HG02763 (cell line): ENCODE data around the gene KCNK7.

ENCODE experiments used
- ATAC-seq: cut with Tn5 transposase; IDR thresholded peaks from one replicate; pipeline ENCODE4 v1.9.1; 2021; ENCODE audit warnings: mild to moderate bottlenecking, moderate library complexity; ENCODE audit not compliant: unreplicated experiment

Gene KCNK7

GRCh38 chr11:65629579-65629978 is 34.0 kb upstream of the KCNK7 start:
- no peak for ATAC-seq

GRCh38 chr11:65627202-65627601 is 31.6 kb upstream of the KCNK7 start:
- ATAC-seq = no peak

- ATAC-seq = no peak
These were observed 30.2 kb upstream of the KCNK7 start for GRCh38 chr11:65625628-65626342.

GRCh38 chr11:65624931-65625627 is 29.5 kb upstream of the KCNK7 start:
- ATAC-seq = no peak

DNA sequence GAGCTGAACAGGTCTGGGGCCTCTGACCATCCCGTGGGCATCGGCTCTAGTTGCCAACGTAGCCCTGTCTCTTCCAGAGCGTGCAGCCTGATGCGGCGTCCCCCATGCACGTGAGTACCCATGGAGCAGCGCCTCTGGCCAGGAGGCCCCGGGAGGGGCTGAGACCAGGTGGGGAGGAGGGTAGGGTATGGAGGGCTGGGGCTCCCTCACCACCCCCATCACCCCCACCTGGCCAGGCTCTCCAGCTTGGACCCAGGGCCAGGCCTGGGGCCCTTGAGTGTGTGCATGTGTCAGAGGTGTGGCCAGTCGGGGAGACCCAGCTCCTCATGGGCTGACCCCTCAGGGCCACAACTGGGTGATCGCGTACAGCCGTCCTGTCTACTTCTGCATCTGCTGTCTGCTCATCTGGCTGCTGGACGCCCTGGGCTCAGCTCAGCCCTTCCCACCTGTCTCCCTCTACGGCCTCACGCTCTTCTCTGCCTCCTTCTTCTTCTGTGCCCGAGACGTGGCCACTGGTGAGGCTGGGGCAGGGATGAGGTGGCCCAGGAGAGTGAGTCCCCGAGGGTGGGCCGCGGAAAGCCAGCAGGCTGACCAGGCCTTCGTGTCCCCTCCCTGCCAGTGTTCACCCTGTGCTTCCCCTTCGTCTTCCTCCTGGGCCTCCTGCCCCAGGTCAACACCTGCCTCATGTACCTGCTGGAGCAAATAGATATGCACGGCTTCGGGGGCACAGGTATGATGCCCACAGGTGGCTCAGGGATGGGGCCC is 28.4 kb upstream of the KCNK7 start:
- ATAC-seq = no peak

GRCh38 chr11:65623177-65623576 is 27.6 kb upstream of the KCNK7 start:
- ATAC-seq = no peak

- no peak for ATAC-seq
These were observed 26.4 kb upstream of the KCNK7 start for GRCh38 chr11:65622011-65622410.

DNA sequence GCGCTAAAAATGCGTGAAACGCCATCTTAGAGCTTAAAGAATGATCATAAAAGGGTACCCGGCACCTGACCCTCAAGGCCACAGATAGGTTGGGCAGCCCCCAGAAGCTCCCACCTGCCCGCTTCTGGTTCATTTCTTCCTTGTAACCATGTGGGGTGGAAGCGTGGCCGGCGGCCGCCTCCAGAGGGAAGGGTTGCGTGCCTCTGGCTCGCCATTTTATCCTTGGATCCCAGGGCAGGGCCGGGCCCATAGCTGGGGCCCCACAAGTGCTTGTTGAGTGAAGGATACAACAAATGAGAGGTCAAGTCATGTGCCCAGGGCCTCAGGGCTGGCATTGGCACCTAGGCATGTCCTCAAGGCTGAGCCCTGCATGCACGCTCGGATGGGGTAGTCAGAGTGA is 25.9 kb upstream of the KCNK7 start:
- no peak for ATAC-seq

DNA sequence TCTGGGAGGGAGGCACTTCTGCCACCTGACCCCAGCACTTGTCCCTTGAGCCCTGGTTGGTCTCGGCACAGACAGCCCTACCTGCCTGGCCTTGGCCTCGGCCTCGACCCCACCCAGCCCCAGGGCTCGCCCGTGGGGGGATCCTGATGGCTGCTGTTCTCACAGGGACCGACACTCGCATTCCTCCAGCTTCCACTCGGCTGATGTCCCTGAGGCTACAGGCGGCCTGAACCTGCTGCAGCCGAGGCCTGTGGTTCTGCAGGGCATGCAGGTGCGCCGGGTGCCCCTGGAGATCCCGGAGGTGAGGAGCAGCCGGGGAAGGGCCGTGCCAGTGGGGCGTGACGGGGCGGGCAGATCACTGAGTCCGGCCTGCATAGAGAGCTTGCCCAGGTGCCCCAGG is 25.1 kb upstream of the KCNK7 start:
- no peak for ATAC-seq

DNA sequence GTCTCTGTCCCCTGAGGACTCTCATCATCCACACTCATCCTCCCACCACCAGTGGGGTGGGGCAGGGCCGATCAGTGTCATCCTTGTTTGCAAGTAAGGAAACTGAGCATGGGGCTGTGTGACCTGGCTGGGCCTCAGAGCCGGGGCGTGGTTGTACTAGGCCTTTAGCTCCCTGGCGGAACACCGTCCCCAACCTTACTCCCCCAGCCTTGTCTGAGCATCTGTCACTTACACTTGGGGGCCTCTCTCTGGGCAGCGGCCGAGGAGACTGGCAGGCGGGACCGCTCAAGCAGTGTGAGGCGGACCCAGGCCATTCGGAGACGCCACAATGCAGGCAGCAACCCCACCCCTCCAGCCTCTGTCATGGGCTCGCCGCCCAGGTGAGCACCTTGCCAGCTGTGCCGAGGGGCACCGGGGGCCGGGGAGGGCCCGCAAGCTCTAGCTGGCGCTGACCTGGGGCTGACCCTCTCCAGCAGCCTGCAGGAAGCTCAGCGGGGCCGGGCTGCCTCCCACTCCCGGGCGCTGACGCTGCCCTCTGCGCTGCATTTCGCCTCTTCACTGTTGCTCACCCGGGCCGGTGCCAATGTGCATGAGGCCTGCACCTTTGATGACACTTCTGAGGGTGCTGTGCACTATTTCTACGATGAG is 23.8 kb upstream of the KCNK7 start:
- ATAC-seq = no peak

DNA sequence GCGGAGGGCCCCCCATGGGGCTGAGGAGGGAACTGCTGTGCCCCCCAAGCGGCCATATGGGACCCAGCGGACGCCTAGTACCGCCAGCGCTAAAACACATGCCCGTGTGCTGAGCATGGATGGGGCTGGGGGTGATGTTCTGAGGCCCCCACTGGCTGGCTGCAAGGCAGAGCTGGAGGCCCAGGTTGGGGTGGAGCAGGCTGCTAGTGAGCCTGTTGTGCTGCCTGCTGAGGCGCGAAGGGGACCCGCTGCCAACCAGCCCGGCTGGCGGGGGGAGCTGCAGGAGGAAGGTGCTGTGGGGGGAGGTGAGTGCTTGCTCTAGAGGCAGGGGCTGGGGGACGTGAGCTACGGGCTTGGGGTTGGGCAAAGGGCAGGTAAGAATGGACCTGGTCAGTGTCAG is 23.2 kb upstream of the KCNK7 start:
- no peak for ATAC-seq

- no peak for ATAC-seq
These were observed 22.6 kb upstream of the KCNK7 start for GRCh38 chr11:65617990-65618751.

- no peak for ATAC-seq
These were observed 21.7 kb upstream of the KCNK7 start for GRCh38 chr11:65617136-65617850.

GRCh38 chr11:65616575-65617001 is 21.0 kb upstream of the KCNK7 start:
- ATAC-seq = no peak

- peak; percentile 8 for ATAC-seq
These were observed 20.5 kb upstream of the KCNK7 start for GRCh38 chr11:65615950-65616574.

DNA sequence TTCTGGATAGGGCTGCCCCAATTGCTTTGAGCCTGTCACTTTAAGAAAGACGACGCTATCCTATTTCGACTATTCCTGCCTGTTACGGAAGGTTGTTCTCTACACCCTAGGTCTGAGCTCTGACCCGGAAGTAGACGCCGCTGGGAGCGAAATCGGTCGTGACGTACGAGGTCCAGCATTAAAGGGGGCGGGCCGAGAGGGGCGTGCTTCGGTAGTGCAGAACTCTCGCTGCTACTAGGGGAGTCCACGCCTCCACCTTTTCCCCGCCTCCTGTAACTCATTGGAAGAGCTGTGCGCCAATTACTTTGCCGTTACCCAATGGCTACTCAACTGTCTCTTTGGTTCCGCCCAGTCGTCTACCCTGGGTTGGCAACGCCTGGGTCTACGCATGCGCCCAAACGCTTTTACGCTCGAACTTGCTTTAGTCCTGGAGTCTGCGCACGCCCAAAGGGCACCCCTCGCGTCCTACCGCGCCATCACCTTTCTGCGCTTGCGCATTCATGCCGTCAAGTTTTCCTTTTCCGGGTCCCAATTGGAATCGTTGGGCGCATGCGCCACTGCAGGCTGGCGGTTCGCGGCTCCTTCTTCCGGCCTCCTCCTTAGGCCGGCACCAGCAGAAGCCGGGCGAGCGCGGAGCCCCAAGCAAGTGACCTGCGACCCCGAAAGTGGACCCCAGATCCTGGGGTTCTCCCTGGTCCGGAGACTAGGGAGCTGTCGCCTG is 19.8 kb upstream of the KCNK7 start, which contains the start of gene PCNX3:
Gene PCNX3 (plus strand): TSS at position 548 of the 721 bp plus-strand sequence. CDS start 536 bp downstream, outside the sequence.
- ATAC-seq = peak; percentile 81

GRCh38 chr11:65613091-65613928 is 17.7 kb upstream of the KCNK7 start:
- no peak for ATAC-seq

- no peak for ATAC-seq
These were observed 17.1 kb upstream of the KCNK7 start for GRCh38 chr11:65612691-65613090.
